Measurements from ENCODE around the gene GALNTL6.
A peak's percentile ranks its signal among the peaks of the same experiment; 100 is the strongest.

GALNTL6 gene

DNA sequence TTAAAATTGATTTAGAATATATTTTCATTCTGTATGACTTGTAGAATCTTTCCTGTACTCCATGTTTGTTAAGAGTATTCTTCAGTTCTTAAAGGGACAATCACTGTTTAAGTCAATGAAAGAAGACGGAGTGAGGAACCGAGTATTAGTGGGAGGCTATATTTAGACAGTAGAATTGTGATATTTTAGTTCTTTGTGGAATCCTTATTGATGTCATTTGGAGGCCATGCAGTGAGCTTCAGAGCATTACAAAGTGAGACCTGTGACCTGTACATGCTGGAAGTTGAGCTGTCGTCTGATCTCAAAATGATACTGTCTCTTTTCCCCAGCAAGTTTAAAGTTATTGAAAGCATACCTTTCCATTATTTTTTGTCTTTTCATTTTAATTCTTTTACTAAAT lies 394.7 kb downstream of the GALNTL6 start:
- DNase-seq (ENCODE audit: low read depth, low spot score) = no peak

DNA sequence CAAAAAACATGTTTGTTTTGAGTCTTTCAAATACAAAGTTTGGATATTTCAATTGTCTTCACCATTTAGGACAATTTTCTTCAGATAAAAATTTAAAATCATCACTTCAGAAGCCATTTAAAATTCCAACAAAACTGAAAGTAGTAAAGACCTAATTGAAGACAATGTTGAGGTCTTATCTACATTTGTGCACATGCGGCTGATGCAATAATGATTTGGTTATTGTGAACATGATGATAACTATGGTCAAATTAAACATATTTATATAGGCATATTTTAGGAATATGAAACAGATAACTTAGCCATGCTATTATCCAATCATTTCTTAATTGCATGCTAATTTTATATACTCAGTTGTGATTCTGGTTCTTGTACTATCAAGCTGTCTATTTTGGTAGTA lies 407.5 kb downstream of the GALNTL6 start:
- no peak for DNase-seq (ENCODE audit: low read depth, low spot score)

DNA sequence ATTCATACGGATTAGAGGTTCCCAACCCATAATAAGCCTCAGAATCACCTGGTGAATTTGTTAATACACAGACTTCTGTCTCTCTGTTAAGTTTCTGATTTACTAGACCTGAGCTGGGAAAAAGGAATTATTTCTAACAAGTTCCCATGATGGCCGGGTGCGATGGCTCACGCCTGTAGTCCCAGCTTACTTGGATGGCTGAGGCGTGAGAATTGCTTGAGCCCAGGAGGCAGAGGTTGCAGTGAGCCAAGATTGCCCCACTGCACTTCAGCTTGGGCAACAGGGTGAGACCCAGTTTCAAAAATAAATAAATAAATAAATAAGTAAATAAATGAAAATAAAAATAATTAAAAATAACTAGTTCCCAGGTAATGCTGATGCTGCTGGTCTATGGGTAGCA lies 412.3 kb downstream of the GALNTL6 start:
- DNase-seq (ENCODE audit: low read depth, low spot score) = no peak

DNA sequence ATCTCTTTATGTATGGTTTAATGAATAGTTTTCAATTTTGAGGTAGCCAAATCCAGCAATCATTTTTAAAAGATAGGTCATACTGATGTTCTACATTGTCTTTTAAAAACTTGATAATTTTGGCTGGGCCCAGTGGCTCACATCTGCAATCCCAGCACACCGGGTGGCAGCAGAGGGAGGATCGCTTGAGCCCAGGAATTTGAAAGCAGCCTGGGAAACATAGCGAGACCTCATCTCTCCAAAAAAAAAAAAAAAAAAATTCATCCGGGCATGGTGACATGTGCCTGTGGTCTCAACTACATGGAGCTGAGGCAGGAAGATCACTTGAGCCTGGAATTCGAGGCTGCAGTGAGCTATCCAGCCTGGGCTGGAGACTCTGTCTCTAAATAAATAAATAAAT lies 419.8 kb downstream of the GALNTL6 start:
- peak; percentile 18 for DNase-seq (ENCODE audit: low read depth, low spot score)

DNA sequence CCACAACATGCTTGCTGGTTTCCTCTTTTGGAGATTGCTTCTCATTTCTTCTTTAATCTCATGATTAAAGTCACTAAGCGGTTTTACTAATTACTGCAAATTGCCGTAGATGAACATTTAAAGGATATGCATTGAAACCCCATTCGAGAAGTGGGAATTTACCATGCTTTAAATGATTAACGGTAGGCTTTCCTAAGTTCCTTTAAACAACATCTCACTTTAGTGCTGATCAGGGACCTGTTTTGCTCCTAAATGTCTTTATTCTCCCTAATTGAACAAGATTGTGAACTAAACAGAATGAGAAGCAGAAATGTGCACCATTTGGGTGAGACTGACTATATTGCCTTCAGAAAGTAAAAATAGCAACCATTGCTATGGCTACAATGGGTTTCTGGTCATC lies 430.3 kb downstream of the GALNTL6 start:
- no peak for DNase-seq (ENCODE audit: low read depth, low spot score)

DNA sequence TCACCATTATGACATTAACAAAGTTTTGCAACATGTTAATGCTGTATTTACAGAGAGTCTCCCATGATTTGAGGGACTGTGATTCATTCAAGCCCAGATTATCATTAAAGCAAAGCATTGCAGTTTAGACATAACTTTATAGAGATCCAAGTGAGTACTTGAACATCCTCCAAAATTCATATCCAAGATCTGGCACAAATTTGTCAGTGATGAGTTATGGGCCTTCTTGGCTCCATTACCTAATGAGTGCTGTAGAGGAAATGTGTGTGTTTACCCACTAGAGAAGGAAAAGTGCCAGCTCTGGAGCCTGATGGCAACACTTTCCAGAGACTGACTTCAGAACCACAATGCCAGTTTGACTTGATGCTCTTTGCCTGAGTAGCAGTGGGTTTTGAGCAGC lies 432.3 kb downstream of the GALNTL6 start:
- no peak for DNase-seq (ENCODE audit: low read depth, low spot score)

DNA sequence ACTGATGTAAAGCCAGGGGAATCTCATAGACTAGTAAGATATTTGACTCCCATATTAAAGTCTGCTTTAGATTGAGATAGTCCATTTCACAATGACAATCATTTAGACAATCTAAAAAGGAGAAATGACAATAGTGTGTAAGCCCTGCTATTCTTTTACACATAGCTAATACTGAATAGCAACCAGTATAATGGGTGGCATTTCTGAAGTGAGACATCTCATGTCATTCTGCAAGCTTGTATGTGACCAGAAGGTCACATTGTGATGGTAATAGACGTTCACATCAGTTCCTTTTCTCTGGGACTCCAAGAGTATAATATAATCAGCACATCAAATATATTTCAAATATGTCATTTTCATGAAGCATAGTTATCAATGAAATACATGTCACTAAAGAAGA lies 440.2 kb downstream of the GALNTL6 start:
- no peak for DNase-seq (ENCODE audit: low read depth, low spot score)

DNA sequence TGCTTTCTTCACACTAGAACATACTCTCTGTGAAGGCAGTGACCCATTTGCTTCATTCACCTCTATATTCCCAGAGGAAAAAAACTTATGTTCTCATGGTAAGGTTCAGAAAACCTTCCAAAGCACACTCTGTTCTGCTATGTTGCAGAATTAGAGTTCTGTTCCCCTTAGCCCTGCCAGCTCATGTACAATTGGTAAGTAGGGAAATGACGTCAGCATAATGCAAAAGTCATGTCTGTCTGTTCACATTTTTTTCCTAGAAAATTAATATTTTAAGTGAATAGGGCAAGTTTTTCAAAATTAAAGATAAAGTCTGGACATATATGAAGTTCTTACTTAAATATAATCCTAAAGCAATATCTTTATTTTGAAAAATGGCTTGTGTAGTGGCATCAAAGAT lies 443.6 kb downstream of the GALNTL6 start:
- no peak for DNase-seq (ENCODE audit: low read depth, low spot score)

DNA sequence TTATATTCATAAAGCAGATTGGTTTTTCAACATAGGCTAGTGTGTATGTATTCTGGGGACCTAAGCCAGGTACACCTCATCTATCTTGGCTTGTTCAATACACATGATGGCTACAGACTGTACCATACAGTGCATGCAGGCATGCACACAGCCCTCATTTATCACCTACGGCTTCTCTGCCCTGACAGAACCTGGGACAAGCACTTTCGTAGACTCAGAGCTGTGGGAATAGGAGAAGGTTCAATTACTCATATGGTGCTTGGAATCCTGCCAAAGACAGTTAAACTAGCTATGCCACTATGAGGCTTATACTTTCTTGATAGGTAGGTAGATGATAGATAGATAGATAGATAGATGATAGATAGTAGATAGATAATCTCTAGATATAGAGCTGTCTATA lies 457.2 kb downstream of the GALNTL6 start:
- no peak for DNase-seq (ENCODE audit: low read depth, low spot score)

DNA sequence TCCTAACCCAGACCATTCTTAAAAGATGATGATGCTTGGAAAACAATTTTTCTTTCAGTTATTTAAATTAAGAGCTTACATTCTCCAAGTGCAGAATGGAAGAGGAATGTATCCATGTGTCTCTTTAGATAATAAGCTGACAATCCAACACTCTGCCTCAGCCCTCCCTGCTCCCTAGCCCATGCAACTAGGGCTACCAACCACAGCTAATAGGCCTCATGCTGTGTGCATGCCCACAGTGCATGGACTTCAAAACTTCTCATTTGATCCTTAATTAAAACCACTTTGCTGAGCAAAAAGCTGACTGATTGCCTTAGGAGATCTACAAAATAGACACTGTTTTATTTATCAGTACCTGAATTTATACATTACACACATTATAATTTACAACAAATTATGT lies 473.9 kb downstream of the GALNTL6 start:
- DNase-seq (ENCODE audit: low read depth, low spot score) = no peak

DNA sequence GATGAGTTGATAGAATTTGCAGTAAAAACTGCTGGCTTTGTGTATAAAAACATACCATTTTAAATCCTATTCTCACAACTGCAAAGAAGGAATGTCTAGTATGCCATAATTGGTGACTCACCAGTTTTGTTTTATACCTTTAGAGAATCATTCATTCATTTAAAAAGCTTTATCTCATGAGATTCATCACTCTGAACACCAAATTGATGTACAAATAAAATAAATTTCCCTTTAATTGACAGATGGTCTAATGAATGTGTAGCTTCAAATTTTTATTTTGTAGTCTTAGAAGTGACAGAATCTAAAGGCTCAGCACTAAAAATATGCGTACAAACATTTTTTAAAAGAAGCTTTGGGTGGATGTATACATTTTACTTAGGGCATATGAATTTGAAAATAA lies 492.5 kb downstream of the GALNTL6 start:
- DNase-seq (ENCODE audit: low read depth, low spot score) = no peak

DNA sequence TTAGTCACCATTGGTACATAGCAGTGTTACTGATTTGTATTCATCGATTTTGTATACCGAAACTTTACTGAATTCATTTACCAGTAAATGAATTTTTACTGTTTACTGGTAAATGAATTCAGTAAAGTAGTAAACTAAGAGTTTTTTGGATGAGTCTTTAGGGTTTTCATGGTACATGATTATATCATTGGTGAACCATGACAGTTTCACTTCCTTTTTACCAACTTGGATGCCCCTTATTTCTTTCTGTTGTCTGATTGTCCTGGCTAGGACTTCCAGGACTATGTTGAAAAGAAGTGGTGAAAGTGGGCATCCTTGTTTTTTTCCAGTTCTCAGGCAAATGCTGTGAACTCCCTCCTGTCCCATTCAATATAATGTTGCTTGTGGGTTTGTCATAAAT lies 494.9 kb downstream of the GALNTL6 start:
- DNase-seq (ENCODE audit: low read depth, low spot score) = no peak

DNA sequence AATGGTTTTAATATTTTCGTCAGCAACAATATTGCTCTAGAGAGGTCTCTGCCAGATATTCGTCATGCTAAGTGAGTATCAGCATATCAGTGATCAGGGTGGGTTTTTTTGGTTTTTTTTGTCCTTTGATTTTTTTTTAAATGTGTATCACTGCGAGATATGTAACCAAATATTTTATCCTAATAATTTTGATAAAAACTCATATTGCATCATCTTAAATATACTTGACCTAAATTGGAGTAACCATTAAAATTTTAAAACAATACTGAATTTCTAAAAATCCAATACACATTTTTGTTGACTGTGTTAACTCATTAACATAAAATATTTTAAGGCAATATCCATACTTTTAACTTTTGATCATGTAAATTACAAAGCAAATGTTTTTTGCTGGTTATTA lies 498.5 kb downstream of the GALNTL6 start:
- no peak for DNase-seq (ENCODE audit: low read depth, low spot score)

DNA sequence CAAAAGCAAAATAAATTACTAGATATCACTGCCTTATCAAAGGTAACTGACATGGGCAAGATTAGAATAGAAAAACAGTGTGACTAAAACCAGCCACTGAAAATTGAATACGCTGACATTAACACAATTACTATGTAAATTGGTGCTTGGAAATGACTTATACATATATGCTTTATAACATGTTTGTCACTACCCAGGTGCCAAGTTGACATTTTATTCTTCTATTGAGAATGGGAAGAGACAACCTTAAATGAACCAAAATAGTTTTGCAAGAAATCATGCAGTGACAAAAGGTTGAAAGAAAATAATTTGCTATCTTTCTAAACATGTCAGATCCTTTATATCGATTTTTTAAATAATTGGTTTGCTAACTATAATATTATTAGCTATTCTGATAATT lies 510.1 kb downstream of the GALNTL6 start:
- DNase-seq (ENCODE audit: low read depth, low spot score) = no peak

DNA sequence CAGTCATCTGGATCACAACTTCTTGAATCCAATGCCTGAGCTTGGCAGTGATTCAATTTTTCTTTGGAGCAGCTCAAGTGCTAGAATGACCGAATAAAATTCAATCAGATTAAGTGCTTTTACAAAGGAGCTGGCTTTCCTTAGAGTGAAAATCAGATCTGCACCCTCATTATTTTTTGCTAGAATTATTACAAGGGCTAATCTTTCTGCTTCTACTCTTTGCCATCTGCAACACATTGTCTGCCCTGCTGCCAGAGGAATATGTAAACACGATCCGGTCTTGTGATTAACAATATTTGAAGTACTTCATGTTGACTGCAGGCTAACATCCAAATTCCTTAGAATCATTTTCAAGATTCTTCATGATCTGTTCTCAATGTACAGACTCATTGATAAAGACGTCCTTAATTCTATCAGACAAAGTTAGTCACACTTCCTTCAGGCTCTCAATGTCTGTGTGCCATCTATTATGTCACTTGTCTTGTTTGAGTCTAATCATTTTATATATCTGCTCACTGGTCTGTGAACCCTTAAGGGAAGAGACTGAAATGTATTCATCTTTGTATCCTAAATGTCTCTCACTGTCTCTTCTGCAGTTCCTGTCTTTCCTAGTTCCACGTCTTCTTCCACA lies 531.2 kb downstream of the GALNTL6 start:
- no peak for DNase-seq (ENCODE audit: low read depth, low spot score)

DNA sequence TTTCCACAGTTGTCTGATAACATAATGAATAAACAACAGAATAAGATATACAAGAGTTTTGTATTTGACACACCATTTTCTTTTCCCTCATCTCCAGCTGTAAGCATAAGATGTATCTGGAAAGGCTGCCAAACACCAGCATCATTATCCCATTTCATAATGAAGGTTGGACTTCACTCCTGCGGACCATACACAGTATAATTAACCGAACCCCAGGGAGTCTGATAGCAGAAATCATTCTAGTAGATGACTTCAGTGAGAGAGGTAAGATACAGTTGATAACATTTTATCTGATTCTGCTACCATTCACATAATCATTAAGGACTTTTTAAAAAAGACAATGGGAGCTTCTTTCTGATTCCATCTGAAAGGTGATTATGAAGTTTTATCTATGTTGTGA lies 535.2 kb downstream of the GALNTL6 start:
- DNase-seq (ENCODE audit: low read depth, low spot score) = no peak

DNA sequence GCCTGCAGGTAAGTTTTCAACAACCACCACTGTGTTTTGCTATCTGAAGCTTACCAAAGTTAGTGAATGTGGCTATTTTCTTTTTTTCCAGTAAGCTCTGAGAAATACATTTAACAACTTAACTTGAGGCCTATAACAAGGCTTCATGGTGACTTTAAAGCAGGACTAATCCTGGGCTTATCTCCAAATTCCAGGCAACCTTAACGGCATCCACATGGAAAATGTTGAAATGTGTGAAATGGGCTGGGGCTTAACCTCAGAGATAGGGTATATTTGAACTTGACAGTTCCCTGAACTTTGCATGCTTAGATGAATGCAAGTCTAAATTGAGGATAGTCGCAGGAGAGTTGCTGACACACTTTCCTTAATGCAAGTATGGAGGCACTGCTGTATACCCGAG lies 539.2 kb downstream of the GALNTL6 start:
- no peak for DNase-seq (ENCODE audit: low read depth, low spot score)

DNA sequence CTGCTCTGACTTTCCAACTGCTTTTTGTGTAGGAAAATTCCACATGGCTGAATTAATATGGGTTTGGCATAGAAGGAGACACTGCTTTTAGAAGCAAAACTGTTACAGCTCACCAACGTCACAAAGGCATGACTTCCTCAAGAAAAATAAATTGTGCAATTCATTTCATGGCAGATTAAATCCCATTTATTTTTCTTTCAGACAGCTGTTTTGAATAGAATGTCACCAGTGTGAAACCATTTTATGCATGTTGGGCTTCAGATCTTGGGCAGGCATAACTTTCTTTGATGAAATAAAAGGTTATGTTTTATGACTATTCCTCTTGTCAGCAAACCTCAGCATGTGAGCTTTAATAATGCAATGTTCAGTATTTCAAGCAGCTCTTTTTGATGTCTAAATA lies 542.8 kb downstream of the GALNTL6 start:
- no peak for DNase-seq (ENCODE audit: low read depth, low spot score)

DNA sequence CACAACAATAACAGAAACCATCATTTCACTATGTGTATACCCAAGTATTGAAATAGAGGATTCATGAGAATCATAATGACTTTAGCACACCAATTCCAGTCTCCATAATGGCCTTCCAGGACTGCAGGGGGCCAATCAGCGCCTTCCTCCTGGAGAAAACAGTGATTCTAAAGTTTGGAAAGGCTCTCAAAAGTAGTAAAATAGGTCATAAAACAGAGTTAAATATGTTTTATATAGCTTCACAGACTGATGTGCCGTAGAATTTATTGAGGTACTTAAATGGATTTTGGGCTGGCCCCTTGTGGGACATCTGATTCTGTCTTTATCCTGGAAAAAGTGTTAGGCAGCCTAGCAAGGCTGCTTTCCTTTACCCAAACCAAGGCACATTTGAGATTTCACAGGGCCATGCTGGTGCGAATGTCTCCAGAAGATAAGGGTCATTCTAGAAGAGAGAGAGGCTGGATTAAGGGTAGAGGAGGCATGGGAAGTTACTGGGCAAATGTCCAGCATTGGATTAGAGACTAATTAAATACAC lies 543.9 kb downstream of the GALNTL6 start:
- no peak for DNase-seq (ENCODE audit: low read depth, low spot score)

DNA sequence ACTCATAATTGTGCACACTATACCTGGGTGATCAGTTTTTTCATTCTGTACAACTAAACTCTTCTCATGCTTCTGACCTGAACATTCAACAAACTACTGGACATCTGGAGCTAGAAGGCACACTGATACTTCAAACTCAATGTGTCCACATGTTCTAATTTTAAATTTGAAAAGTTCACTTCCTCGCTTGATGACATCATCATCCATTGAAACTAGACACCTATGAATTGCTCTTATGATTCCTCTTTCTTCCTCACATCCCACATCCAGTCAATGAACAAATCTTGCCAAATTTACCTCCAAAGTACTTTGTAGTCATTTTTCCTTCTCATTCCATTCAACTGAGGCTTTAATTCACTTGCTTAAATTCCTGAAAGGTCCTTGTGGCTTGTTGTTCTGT lies 549.4 kb downstream of the GALNTL6 start:
- DNase-seq (ENCODE audit: low read depth, low spot score) = no peak

DNA sequence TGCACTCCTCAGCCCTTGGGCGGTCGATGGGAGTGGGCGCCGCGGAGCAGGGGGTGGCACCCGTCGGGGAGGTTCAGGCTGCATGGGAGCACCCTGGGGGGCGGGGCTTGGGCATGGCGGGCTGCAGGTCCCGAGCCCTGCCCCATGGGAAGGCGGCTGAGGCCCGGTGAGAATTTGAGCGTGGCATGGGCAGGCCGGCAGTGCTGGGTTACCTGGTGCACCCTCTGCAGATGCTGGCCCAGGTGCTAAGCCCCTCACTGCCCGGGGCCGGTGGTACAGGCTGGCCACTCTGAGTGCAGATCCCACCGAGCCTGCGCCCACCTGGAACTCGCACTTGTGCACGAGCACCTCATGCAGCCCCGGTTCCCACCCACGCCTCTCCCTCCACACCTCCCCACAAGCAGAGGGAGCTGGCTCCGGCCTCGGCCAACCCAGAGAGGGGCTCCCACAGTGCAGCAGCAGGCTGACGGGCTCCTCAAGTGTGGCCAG lies 556.3 kb downstream of the GALNTL6 start:
- no peak for DNase-seq (ENCODE audit: low read depth, low spot score)

DNA sequence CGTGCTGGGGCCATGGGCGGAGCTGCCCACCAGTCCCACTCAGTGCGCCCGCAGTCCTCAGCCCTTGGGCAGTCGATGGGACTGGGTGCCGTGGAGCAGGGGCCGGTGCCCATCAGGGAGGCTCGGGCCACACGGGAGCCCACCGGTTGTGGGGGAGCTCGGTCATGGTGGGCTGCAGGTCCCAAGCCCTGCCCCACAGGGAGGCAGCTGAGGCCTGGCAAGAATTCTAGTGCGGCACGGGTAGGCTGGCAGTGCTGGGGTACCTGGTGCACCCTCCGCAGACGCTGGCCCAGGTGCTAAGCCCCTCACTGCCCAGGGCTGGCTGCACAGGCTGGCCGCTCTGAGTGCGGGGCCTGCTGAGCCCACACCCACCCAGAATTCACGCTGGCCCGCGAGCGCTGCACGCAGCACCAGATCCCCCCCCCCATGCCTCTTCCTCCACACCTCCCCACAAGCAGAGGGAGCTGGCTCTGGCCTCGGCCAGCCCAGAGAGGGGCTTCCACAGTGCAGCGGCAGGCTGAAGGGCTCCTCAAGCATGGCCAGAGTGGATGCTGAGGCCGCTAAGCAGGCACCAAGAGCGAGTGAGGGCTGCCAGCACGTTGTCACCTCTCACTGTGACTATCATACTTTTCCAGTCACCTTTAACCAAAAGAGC lies 564.4 kb downstream of the GALNTL6 start:
- DNase-seq (ENCODE audit: low read depth, low spot score) = no peak

DNA sequence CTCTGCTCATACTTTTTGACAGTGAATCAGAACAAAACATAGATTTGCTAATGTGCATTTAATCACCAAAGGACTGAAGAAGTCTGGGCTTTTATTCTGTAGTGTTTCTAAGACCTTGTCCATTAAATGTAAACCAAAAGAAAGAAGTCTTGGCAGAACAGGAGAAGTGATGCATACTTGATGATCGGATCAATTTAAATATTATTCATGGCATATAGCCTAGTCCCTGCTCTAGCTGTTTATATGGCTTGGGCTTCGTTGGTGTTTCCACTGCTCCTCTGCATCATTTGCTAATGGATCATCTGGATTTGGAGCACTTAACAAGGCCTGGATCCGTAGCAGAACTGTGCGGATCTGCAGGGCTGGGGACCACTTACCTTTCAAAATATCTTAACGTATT lies 566.6 kb downstream of the GALNTL6 start:
- DNase-seq (ENCODE audit: low read depth, low spot score) = no peak

Measured in ELF-1 (cell line).